GM19238 (cell line): ENCODE results near the gene UBE2H.
A peak's percentile ranks its signal among the peaks of the same experiment; 100 is the strongest.
"Not testable (repeated sequence)": the region's sequence is repeated elsewhere in the genome, so short reads cannot be mapped to it uniquely, and the experiment has no call there.

Experiments used
- DNase-seq: peaks from one replicate; pipeline ENCODE4 v3.0.0; 2011; ENCODE audit warnings: low spot score; ENCODE audit not compliant: insufficient read length

The UBE2H gene

GRCh38 chr7:129952653-129953560 is at the start of gene UBE2H:
Gene UBE2H (minus strand): TSS chr7:129952960. CDS start chr7:129952555, 405 bp downstream.
- peak; percentile 89 for DNase-seq

- no peak for DNase-seq
Observed at GRCh38 chr7:129998446-129998845, 45.7 kb upstream of the UBE2H start.

GRCh38 chr7:129997285-129997684 is 44.5 kb upstream of the UBE2H start:
- DNase-seq: no peak

GRCh38 chr7:129993275-129993674 is 40.5 kb upstream of the UBE2H start:
- DNase-seq: no peak

GRCh38 chr7:129990403-129991192 is 37.8 kb upstream of the UBE2H start:
- no peak for DNase-seq

GRCh38 chr7:129989466-129989865 is 36.7 kb upstream of the UBE2H start:
- no peak for DNase-seq

- DNase-seq: no peak
Observed at GRCh38 chr7:129986600-129986999, 33.8 kb upstream of the UBE2H start.

GRCh38 chr7:129980667-129981066 is 27.9 kb upstream of the UBE2H start:
- DNase-seq: no peak

- DNase-seq: no peak
Observed at GRCh38 chr7:129975309-129975708, 22.5 kb upstream of the UBE2H start.

GRCh38 chr7:129970816-129971215 is 18.1 kb upstream of the UBE2H start:
- DNase-seq: no peak

- DNase-seq: no peak
Observed at GRCh38 chr7:129969881-129970446, 17.2 kb upstream of the UBE2H start.

- DNase-seq: no peak
Observed at GRCh38 chr7:129968592-129969383, 16.0 kb upstream of the UBE2H start.

- DNase-seq: not testable (repeated sequence)
Observed at GRCh38 chr7:129960204-129960475, 7.4 kb upstream of the UBE2H start.

GRCh38 chr7:129959471-129960203 is 6.9 kb upstream of the UBE2H start:
- DNase-seq: no peak

GRCh38 chr7:129958643-129959470 is 6.1 kb upstream of the UBE2H start:
- DNase-seq: no peak

- DNase-seq: no peak
Observed at GRCh38 chr7:129955993-129956543, 3.3 kb upstream of the UBE2H start.

GRCh38 chr7:129952086-129952652 is 591 bp downstream of the UBE2H start:
- DNase-seq: no peak

GRCh38 chr7:129951226-129952085 is 1.3 kb downstream of the UBE2H start:
- DNase-seq: no peak

GRCh38 chr7:129950933-129951225 is 1.9 kb downstream of the UBE2H start:
- no peak for DNase-seq
